ENCODE data around the gene CAMTA1.

DNA sequence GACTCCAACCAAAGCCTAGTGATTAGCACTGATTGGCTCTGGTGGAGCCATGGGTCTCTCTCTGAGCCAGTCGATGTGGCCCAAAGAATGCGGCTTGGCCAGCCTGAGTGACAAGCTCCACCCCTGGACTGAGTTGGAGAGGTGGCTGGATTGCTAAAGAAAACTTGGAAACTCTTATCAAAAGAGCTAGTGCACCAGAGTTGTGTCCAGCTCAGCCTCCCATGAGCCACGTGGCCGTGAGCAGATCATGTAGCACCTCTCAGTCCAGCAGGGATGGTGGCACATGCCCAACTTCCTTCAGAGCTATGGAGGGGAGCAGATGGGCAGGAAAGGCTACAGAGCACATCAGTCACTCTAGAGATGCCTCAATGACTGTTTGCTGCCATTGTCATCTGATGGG lies 843.0 kb downstream of the CAMTA1 start:
- TF ChIP-seq POLR2A (IDR thresholded peaks at IDR 0.05) (no peak), POLR2AphosphoS5 (IDR thresholded peaks at IDR 0.05) (no peak)
- TF ChIP-seq, protein P1, sequence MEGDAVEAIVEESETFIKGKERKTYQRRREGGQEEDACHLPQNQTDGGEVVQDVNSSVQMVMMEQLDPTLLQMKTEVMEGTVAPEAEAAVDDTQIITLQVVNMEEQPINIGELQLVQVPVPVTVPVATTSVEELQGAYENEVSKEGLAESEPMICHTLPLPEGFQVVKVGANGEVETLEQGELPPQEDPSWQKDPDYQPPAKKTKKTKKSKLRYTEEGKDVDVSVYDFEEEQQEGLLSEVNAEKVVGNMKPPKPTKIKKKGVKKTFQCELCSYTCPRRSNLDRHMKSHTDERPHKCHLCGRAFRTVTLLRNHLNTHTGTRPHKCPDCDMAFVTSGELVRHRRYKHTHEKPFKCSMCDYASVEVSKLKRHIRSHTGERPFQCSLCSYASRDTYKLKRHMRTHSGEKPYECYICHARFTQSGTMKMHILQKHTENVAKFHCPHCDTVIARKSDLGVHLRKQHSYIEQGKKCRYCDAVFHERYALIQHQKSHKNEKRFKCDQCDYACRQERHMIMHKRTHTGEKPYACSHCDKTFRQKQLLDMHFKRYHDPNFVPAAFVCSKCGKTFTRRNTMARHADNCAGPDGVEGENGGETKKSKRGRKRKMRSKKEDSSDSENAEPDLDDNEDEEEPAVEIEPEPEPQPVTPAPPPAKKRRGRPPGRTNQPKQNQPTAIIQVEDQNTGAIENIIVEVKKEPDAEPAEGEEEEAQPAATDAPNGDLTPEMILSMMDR (IDR thresholded peaks at IDR 0.05), result no peak

Data from upper lobe of left lung (tissue), 4 donors.